Epithelial cell of proximal tubule (primary cell): ENCODE data around the gene TBC1D19. TPM values are rescaled to one million over a fixed set of nuclear protein-coding genes. Genes with fewer than 3 reads are reported as not detected.
"Not testable (repeated sequence)": the region's sequence is repeated elsewhere in the genome, so short reads cannot be mapped to it uniquely, and the experiment has no call there.

Experiments used
- DNase-seq: peaks from one replicate; pipeline ENCODE4 v3.0.0-alpha.2; 2011; ENCODE audit warnings: low read depth
- H3K4me3 ChIP-seq: 2 replicates; pipeline ENCODE4 v1.5.1; 2011; ENCODE audit warnings: low read depth, mild to moderate bottlenecking, low read length
- CTCF ChIP-seq: conservative IDR thresholded peaks from 2 replicates; pipeline ENCODE4 v1.5.1; 2012; ENCODE audit warnings: low read depth, mild to moderate bottlenecking, low read length
- total RNA-seq: library from RNA; depleted of rRNA; stranded (reverse); fragments of >200 nt; gene quantifications from 2 replicates; pipeline ENCODE4 v1.2.3, GENCODE V29; 2015

TBC1D19 gene
- total RNA-seq, 1 donor from 2014 or later: 27.9 TPM

DNA sequence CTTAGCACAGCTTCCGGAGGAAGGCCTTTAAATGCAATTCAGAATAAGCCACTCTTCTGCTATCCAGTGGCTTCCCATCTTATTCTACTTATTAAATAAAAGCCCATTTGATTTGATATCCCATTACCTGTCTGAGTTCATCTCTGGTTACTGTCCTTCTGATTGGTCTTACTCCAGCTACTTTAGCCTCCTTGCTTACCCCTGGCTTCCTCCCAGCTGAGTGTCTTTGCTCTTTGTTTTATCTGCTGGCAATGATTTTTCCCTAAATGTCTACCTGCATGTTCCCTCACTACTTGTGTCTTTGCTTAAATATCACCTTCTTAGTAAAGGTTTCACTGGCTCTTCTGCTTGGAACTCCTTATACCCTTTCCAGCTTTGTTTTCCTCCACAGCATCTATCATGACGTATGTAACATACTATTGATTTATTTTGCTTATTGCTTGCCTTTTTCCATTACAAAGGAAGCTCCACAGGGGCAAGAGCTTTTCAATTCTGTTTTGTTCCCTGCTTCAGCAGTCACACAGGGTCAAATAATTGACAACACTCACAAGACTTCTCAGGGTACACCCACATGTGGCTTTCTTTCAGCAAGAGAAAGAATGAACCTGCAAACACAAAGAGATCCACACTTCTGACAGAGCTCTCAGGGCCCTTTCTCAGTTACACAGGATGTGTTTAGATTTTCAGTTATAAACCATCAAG, 63.8 kb downstream of the TBC1D19 start:
- no peak for TF ChIP-seq CTCF
- no peak for DNase-seq
- H3K4me3 ChIP-seq: no peak overlapping the region

GRCh38 chr4:26648260-26648659, 64.4 kb downstream of the TBC1D19 start:
- TF ChIP-seq CTCF: no peak
- no peak overlapping the region for H3K4me3 ChIP-seq
- DNase-seq: no peak

- no peak for DNase-seq
- H3K4me3 ChIP-seq: no peak overlapping the region
- TF ChIP-seq CTCF: no peak
These were observed 76.4 kb downstream of the TBC1D19 start for GRCh38 chr4:26660261-26660660.

- no peak for TF ChIP-seq CTCF
- DNase-seq: no peak
- H3K4me3 ChIP-seq: no peak overlapping the region
These were observed 80.0 kb downstream of the TBC1D19 start for GRCh38 chr4:26663888-26664287.

DNA sequence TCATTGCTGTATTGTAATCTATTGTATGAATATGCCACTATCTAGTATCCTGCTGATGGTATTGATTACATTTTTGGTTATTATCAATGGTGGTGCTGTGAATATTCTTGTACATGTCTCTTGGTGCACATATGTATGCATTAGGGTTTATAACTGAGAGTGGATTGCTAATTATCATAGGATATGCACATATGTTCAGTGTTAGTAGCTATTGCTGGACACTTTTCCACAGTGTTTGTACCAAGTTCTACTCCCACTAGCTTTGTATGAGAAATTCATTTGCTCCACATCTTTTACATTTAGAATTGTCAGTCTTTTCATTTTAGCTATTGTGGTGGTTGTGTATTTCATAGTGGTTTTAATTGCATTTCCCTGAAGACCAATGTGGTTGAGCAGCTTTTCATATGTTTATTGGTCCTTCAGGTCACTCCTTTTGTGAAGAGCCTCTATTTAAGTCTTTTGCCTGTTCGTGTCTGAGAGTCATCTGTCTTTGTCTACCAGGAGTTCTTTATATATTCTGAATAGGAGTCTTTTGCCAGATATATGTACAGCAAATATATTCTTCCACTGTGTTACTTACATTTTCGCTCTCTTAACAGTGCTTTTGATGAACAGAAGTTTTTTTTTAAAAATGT, 87.1 kb downstream of the TBC1D19 start:
- H3K4me3 ChIP-seq: no peak overlapping the region
- no peak for TF ChIP-seq CTCF
- no peak for DNase-seq

GRCh38 chr4:26679040-26679695, 95.3 kb downstream of the TBC1D19 start:
- DNase-seq, H3K4me3 ChIP-seq: not testable (repeated sequence)

- no peak for DNase-seq
- TF ChIP-seq CTCF: no peak
These were observed 98.6 kb downstream of the TBC1D19 start for GRCh38 chr4:26682436-26682835.

More at GRCh38 chr4:26682436-26682835, 98.6 kb downstream of the TBC1D19 start:
- no peak overlapping the region for H3K4me3 ChIP-seq
